Gastrocnemius medialis (tissue), 4 donors: ENCODE measurements around the gene HERC2. TPM values are rescaled to one million over a fixed set of nuclear protein-coding genes. Genes with fewer than 3 reads are reported as not detected.

Source experiments
- ATAC-seq, 2 donors: fragments of 150-250 bp; one replicate each; pipeline ENCODE4 v1.9.1; 2016
- DNase-seq, 2 donors: peaks; one replicate each; pipeline ENCODE4 v3.0.0-alpha.2; 2019
- H3K27ac ChIP-seq, 4 donors: fragments of 200-600 bp; sonication (generic); 1 replicate in 1 of 4; 2 replicates in 3 of 4; pipeline ENCODE4 v1.5.1; 2016 to 2018; ENCODE audit warnings: mild to moderate bottlenecking in 2 of 4, moderate library complexity in 1 of 4
- H3K27me3 ChIP-seq, 3 donors: fragments of 200-600 bp; sonication (generic) in 2 of 3; 1 replicate in 1 of 3; 2 replicates in 2 of 3; pipeline versions ENCODE4 v1.5.1 to v1.6.0; 2016 to 2019; ENCODE audit warnings: mild to moderate bottlenecking in 1 of 3, moderate library complexity in 1 of 3
- H3K36me3 ChIP-seq, 2 donors: fragments of 200-600 bp; sonication (generic) in 1 of 2; one replicate each; pipeline ENCODE4 v1.5.1; 2017 to 2018
- H3K4me1 ChIP-seq, 2 donors: fragments of 200-600 bp; sonication (generic) in 1 of 2; one replicate each; pipeline ENCODE4 v1.5.1; 2016 to 2017; ENCODE audit warnings: mild to moderate bottlenecking in 2 of 2
- H3K4me3 ChIP-seq, 4 donors: fragments of 200-600 bp; sonication (generic) in 3 of 4; 1 replicate in 1 of 4; 2 replicates in 3 of 4; pipeline ENCODE4 v1.5.1; 2016 to 2019; ENCODE audit warnings: mild to moderate bottlenecking in 2 of 4
- H3K9me3 ChIP-seq, 3 donors: fragments of 200-600 bp; sonication (generic) in 2 of 3; 1 replicate in 1 of 3; 2 replicates in 2 of 3; pipeline ENCODE4 v1.5.1; 2016 to 2019
- CTCF ChIP-seq, 5 experiments: fragments of 450-650 bp in 3 of 5; fragments of 200-600 bp in 2 of 5; sonication (generic) in 2 of 5; IDR thresholded peaks in 4 of 5; conservative IDR thresholded peaks in 1 of 5; 1 replicate in 4 of 5; 2 replicates in 1 of 5; pipeline ENCODE4 v1.5.1; 2016 to 2019; ENCODE audit warnings: antibody characterized with exemption in 5 of 5, mild to moderate bottlenecking in 3 of 5, moderate library complexity in 3 of 5
- POLR2A ChIP-seq, 2 donors: fragments of 450-650 bp; IDR thresholded peaks; one replicate each; pipeline ENCODE4 v1.6.1; 2017; ENCODE audit warnings: antibody characterized with exemption in 2 of 2, mild to moderate bottlenecking in 2 of 2, moderate library complexity in 2 of 2
- in situ Hi-C, 4 donors: fragments of 200-750 bp; cut with MboI; loops; one replicate each; pipeline versions ENCODE4 v1.15.0 to v1.8.0; 2017; ENCODE audit warnings: low sequenced_read_pairs in 4 of 4
- intact Hi-C: fragments of 100-400 bp; cut with DNase I; formaldehyde crosslinking; loops from one replicate; pipeline ENCODE4 v1.15.1; 2023; ENCODE audit warnings: low total_unique reads
- total RNA-seq, 4 donors: library from RNA; depleted of rRNA; stranded (reverse); fragments of >200 nt; gene quantifications; one replicate each; pipeline versions ENCODE4 v1.1.0 to v1.2.3, GENCODE V29; 2016

HERC2 gene
- total RNA-seq, 4 donors from 2014 or later: 46.8 to 92.7 (median 62.2) TPM

GRCh38 chr15:28114721-28115622 is 207.0 kb downstream of the HERC2 start:
- TF ChIP-seq POLR2A (IDR thresholded peaks at IDR 0.05) (no peak), CTCF (IDR thresholded peaks at IDR 0.05 in 4 of 5, conservative IDR thresholded peaks at IDR 0.05 in 1 of 5) (no peak)
- in situ Hi-C loops: no loop called here
- intact Hi-C loops: no loop called here
- H3K27me3 ChIP-seq: no peaks in the 10 kb centered on the region
- DNase-seq (no peak), ATAC-seq (no peak)
- H3K36me3 ChIP-seq: peaks cover 4 to 71% of the 10 kb centered on the region in 2 donors
- no peak overlapping the region for H3K4me3 ChIP-seq
- H3K27ac ChIP-seq: no peak overlapping the region
- no peaks in the 10 kb centered on the region for H3K9me3 ChIP-seq
- no peaks in the 10 kb centered on the region for H3K4me1 ChIP-seq

GRCh38 chr15:28114114-28114455 is 207.9 kb downstream of the HERC2 start:
- no peak for ATAC-seq
- in situ Hi-C loops: no loop called here
- H3K27me3 ChIP-seq: no peaks in the 10 kb centered on the region

GRCh38 chr15:28113394-28114113 is 208.4 kb downstream of the HERC2 start:
- intact Hi-C loops: no loop called here
- ATAC-seq (no peak), DNase-seq (no peak)
- Histone ChIP-seq H3K36me3 (peaks cover 4 to 65% of the 10 kb centered on the region in 2 donors), H3K27ac (no peak overlapping the region), H3K27me3 (no peaks in the 10 kb centered on the region), H3K9me3 (no peaks in the 10 kb centered on the region), H3K4me3 (no peak overlapping the region), H3K4me1 (no peaks in the 10 kb centered on the region)
- no peak for TF ChIP-seq CTCF (IDR thresholded peaks at IDR 0.05 in 4 of 5, conservative IDR thresholded peaks at IDR 0.05 in 1 of 5)
- no peak for TF ChIP-seq POLR2A (IDR thresholded peaks at IDR 0.05)
- in situ Hi-C loops: no loop called here

More at GRCh38 chr15:28114114-28114455, 207.9 kb downstream of the HERC2 start:
- H3K9me3 ChIP-seq: no peaks in the 10 kb centered on the region
- intact Hi-C loops: no loop called here
- no peak for DNase-seq
- H3K27ac ChIP-seq: no peak overlapping the region
- no peaks in the 10 kb centered on the region for H3K4me1 ChIP-seq
- peaks cover 4 to 68% of the 10 kb centered on the region in 2 donors for H3K36me3 ChIP-seq
- no peak overlapping the region for H3K4me3 ChIP-seq
- TF ChIP-seq POLR2A (IDR thresholded peaks at IDR 0.05) (no peak), CTCF (IDR thresholded peaks at IDR 0.05 in 4 of 5, conservative IDR thresholded peaks at IDR 0.05 in 1 of 5) (no peak)

GRCh38 chr15:28112962-28113361 is 209.0 kb downstream of the HERC2 start:
- Histone ChIP-seq H3K9me3 (no peaks in the 10 kb centered on the region), H3K4me1 (no peaks in the 10 kb centered on the region), H3K4me3 (no peak overlapping the region), H3K27ac (no peak overlapping the region), H3K27me3 (no peaks in the 10 kb centered on the region), H3K36me3 (peaks cover 4 to 59% of the 10 kb centered on the region in 2 donors)
- DNase-seq (no peak), ATAC-seq (no peak)
- in situ Hi-C loops (no loop called here), intact Hi-C loops (no loop called here)
- TF ChIP-seq CTCF (IDR thresholded peaks at IDR 0.05 in 4 of 5, conservative IDR thresholded peaks at IDR 0.05 in 1 of 5): no peak
- no peak for TF ChIP-seq POLR2A (IDR thresholded peaks at IDR 0.05)
